Calu3 (cell line): Measurements from ENCODE around the gene ABCA4. TPM values are rescaled to one million over a fixed set of nuclear protein-coding genes. Genes with fewer than 3 reads are reported as not detected.
A peak's percentile ranks its signal among the peaks of the same experiment; 100 is the strongest.

Experiments
- BruUV-seq: library from RNA; stranded (reverse); fragments of 400-500 nt; replicated peaks from 2 replicates; lab custom pipeline; 2021; lab: Mats Ljungman, UMichigan
- CTCF ChIA-PET: fragments of 300-600 bp; sonication (Branson Sonifier 250); formaldehyde crosslinking; loops from one replicate; lab custom pipeline; 2022; ENCODE audit warnings: antibody characterized with exemption; lab: Charles Lee
- DNase-seq: peaks from one replicate; pipeline ENCODE4 v3.0.0; 2022
- H3K27ac Mint-ChIP-seq: one replicate; pipeline ENCODE4 v1.8.0; 2022; ENCODE audit warnings: mixed read lengths; ENCODE audit not compliant: unreplicated experiment
- H3K27me3 Mint-ChIP-seq: one replicate; pipeline ENCODE4 v1.8.0; 2022; ENCODE audit warnings: mixed read lengths; ENCODE audit not compliant: unreplicated experiment
- H3K36me3 Mint-ChIP-seq: one replicate; pipeline ENCODE4 v1.8.0; 2022; ENCODE audit warnings: mild to moderate bottlenecking, moderate library complexity, mixed read lengths; ENCODE audit not compliant: insufficient read depth, unreplicated experiment
- H3K4me1 Mint-ChIP-seq: one replicate; pipeline ENCODE4 v1.8.0; 2022; ENCODE audit warnings: mild to moderate bottlenecking, low read depth, mixed read lengths; ENCODE audit not compliant: unreplicated experiment
- H3K4me3 Mint-ChIP-seq: one replicate; pipeline ENCODE4 v1.8.0; 2022; ENCODE audit warnings: mild to moderate bottlenecking, low read depth, moderate library complexity, mixed read lengths; ENCODE audit not compliant: unreplicated experiment
- H3K9me3 Mint-ChIP-seq: one replicate; pipeline ENCODE4 v1.8.0; 2022; ENCODE audit warnings: low read depth, mixed read lengths; ENCODE audit not compliant: unreplicated experiment
- CTCF ChIP-seq: fragments of 200-600 bp; IDR thresholded peaks from one replicate; pipeline ENCODE4 v1.8.0; 2022; ENCODE audit warnings: antibody characterized with exemption; ENCODE audit not compliant: unreplicated experiment
- intact Hi-C: fragments of 100-400 bp; cut with micrococcal nuclease; formaldehyde crosslinking; loops from one replicate; pipeline ENCODE4 v1.10.0; 2022; ENCODE audit not compliant: unreplicated experiment
- total RNA-seq: library from RNA; stranded (reverse); gene quantifications from 2 replicates; pipeline ENCODE4 v1.2.3, GENCODE V29; 2022

Gene ABCA4
- total RNA-seq, 1 experiment from 2014 or later, result 0.31 TPM

- H3K27me3 Mint-ChIP-seq, result no peaks in the 10 kb centered on the region
- H3K4me1 Mint-ChIP-seq, result peaks cover 22% of the 10 kb centered on the region
- peaks cover 12% of the 10 kb centered on the region for H3K36me3 Mint-ChIP-seq
- no TSS peak for BruUV-seq
- H3K27ac Mint-ChIP-seq, result peak overlapping the region; percentile 88
- peak overlapping the region; percentile 54 for H3K4me3 Mint-ChIP-seq
- DNase-seq, result no peak
- H3K9me3 Mint-ChIP-seq, result no peaks in the 10 kb centered on the region
- CTCF ChIA-PET, result interaction anchor here (0.5 to 3.1 kb wide), 11 partner anchors 18 to 437 kb away, joined by 3 to 36 read pairs (median 4); partner anchors contain the start of gene ARHGAP29
- intact Hi-C loops, result no loop called here
- TF ChIP-seq CTCF, result no peak
Observed at GRCh38 chr1:94043738-94044289, 77.1 kb downstream of the ABCA4 start.

GRCh38 chr1:94042388-94042787, 78.6 kb downstream of the ABCA4 start:
- TF ChIP-seq CTCF, result no peak
- no peak overlapping the region for H3K4me3 Mint-ChIP-seq
- no peaks in the 10 kb centered on the region for H3K9me3 Mint-ChIP-seq
- no peaks in the 10 kb centered on the region for H3K27me3 Mint-ChIP-seq
- intact Hi-C loops, result no loop called here
- no peak for DNase-seq
- no peak overlapping the region for H3K27ac Mint-ChIP-seq
- CTCF ChIA-PET, result no interaction called here
- peaks cover 12% of the 10 kb centered on the region for H3K36me3 Mint-ChIP-seq
- no TSS peak for BruUV-seq
- peaks cover 22% of the 10 kb centered on the region for H3K4me1 Mint-ChIP-seq

- H3K36me3 Mint-ChIP-seq, result peaks cover 5% of the 10 kb centered on the region
- CTCF ChIA-PET, result interaction anchor here (0.6 to 2.7 kb wide), 11 partner anchors 11 to 1155 kb away, joined by 3 to 34 read pairs (median 3); no protein-coding TSS in a partner anchor
- intact Hi-C loops, result no loop called here
- no peaks in the 10 kb centered on the region for H3K9me3 Mint-ChIP-seq
- no TSS peak for BruUV-seq
- no peak overlapping the region for H3K4me3 Mint-ChIP-seq
- no peak for TF ChIP-seq CTCF
- peaks cover 20% of the 10 kb centered on the region for H3K4me1 Mint-ChIP-seq
- no peak overlapping the region for H3K27ac Mint-ChIP-seq
- H3K27me3 Mint-ChIP-seq, result no peaks in the 10 kb centered on the region
- DNase-seq, result no peak
Observed at GRCh38 chr1:94039871-94040569, 80.9 kb downstream of the ABCA4 start.

GRCh38 chr1:94039514-94039870, 81.5 kb downstream of the ABCA4 start:
- no peaks in the 10 kb centered on the region for H3K9me3 Mint-ChIP-seq
- H3K27me3 Mint-ChIP-seq, result no peaks in the 10 kb centered on the region
- H3K4me3 Mint-ChIP-seq, result no peak overlapping the region
- H3K4me1 Mint-ChIP-seq, result peaks cover 16% of the 10 kb centered on the region
- no peak overlapping the region for H3K27ac Mint-ChIP-seq
- peak; percentile 75 for DNase-seq
- peaks cover 5% of the 10 kb centered on the region for H3K36me3 Mint-ChIP-seq
- BruUV-seq, result no TSS peak
- intact Hi-C loops, result no loop called here
- peak; percentile 84 for TF ChIP-seq CTCF
- CTCF ChIA-PET, result interaction anchor here (0.6 to 2.7 kb wide), 10 partner anchors 11 to 424 kb away, joined by 3 to 34 read pairs (median 4); no protein-coding TSS in a partner anchor
